WTC11 (cell line): ENCODE data around the gene NLRP6.
"Not testable (repeated sequence)": the region's sequence is repeated elsewhere in the genome, so short reads cannot be mapped to it uniquely, and the experiment has no call there.

Source experiments
- CREB1 ChIP-seq: sonication (generic); formaldehyde crosslinking; IDR thresholded peaks from 2 replicates; pipeline ENCODE4 v1.8.0; 2023; ENCODE audit warnings: mild to moderate bottlenecking, missing genetic modification reagents
- CTCF ChIP-seq: fragments of 200-600 bp; IDR thresholded peaks from 2 replicates; pipeline ENCODE4 v1.8.0; 2022; ENCODE audit warnings: antibody characterized with exemption

- TF ChIP-seq CTCF; CREB1 (CRISPR knock-in tag): not testable (repeated sequence)
Observed at GRCh38 chr11:308740-309665, 30.8 kb downstream of the NLRP6 start.
